ENCODE results near the gene EEA1.
A peak's percentile ranks its signal among the peaks of the same experiment; 100 is the strongest.

EEA1 gene

DNA sequence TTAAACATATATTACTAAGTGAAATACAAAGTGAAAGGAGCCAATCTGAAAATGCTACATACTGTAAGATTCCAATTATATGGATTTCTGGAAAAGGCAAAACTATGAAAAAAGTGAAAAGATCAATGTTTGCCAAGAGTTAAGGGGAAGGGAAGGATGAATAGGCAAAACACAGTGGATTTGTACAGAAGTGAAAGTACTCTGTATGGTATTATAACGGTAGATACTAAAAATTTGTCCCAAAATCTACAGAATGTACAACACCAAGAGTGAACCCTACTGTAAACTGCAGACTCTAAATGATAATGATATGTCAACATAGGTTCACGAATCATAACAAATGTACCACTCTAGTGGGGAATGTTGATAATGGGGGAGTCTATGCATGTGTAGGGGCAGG lies 17.8 kb downstream of the EEA1 start:
- H3K4me3 ChIP-seq (ENCODE audit: low read depth, low read length): no peak overlapping the region
- TF ChIP-seq, protein P1, sequence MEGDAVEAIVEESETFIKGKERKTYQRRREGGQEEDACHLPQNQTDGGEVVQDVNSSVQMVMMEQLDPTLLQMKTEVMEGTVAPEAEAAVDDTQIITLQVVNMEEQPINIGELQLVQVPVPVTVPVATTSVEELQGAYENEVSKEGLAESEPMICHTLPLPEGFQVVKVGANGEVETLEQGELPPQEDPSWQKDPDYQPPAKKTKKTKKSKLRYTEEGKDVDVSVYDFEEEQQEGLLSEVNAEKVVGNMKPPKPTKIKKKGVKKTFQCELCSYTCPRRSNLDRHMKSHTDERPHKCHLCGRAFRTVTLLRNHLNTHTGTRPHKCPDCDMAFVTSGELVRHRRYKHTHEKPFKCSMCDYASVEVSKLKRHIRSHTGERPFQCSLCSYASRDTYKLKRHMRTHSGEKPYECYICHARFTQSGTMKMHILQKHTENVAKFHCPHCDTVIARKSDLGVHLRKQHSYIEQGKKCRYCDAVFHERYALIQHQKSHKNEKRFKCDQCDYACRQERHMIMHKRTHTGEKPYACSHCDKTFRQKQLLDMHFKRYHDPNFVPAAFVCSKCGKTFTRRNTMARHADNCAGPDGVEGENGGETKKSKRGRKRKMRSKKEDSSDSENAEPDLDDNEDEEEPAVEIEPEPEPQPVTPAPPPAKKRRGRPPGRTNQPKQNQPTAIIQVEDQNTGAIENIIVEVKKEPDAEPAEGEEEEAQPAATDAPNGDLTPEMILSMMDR (IDR thresholded peaks at IDR 0.05; ENCODE audit: low read depth, low read length): no peak

DNA sequence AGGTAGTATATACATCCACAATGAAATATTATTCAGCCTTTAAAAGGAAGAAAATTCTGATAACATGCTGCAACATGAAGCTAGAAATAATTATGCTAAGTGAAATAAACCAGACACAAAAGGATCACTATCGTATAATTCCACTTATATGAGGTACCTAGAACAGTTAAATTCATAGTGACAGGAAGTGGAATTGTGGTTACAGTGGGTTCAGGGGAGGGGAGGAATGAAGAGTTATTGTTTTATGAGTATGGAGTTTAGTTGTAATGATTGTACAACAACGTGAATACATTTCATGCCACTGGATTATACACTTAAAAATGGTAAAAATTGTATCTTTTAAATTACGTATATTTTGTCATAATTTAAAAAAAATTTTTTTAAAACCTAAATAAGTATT lies 21.0 kb downstream of the EEA1 start:
- TF ChIP-seq, protein P1 (IDR thresholded peaks at IDR 0.05; ENCODE audit: low read depth, low read length): no peak
- no peak overlapping the region for H3K4me3 ChIP-seq (ENCODE audit: low read depth, low read length)

DNA sequence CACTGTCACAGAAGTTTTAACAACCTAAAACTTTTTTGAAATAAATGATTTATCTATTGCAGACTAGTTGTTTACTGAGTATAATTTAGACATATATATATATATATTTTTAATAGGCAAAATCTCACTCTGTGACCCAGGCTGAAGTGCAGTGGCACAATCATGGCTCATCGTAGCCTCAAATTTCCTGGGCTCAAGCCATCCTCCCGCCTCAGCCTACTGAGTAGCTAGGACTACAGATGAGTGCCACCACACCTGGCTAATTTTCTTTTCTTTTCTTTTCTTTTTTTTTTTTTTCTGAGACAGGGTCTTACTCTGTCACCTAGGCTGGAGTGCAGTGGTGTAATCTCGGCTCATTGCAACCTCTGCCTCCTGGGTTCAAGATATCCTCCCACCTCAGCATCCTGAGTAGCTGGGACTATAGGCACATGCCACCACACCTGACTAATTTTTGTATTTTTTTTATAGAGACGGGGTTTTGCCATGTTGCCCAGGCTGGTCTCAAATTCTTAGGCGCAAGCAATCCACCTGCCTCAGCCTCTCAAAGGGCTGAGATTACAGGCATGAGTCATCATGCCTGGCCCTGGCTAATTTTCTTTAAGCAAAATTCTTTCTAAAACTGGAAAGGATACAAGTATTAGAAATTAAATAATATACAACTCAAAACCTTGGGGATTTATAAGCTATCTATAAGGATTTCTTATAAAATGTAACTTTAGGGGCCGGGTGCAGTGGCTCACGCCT lies 23.1 kb downstream of the EEA1 start:
- no peak overlapping the region for H3K4me3 ChIP-seq (ENCODE audit: low read depth, low read length)
- TF ChIP-seq, protein P1 (IDR thresholded peaks at IDR 0.05; ENCODE audit: low read depth, low read length): no peak

DNA sequence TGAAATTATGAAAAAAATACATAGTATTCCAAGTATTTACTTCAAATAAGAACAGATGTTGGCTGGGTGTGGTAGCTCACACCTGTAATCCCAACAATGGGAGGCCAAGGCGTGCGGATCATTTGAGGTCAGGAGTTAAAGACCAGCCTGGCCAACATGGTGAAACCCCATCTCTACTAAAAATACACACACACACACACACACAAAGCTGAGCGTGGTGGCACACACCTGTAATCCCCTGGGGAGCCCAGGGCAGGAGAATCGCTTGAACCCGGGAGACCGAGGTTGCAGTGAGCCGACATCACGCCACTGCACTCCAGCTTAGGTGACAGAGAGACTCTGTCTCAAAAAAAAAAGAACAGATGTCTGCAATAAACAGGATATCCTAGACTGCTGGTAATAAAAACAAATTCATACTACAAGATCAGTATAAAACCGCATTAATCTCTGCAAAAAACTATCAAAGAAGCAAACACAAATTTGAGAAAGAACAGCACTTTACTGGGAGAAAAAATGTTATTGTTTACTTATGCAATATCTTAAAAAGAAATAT lies 23.8 kb downstream of the EEA1 start:
- TF ChIP-seq, protein P1 (IDR thresholded peaks at IDR 0.05; ENCODE audit: low read depth, low read length): no peak

DNA sequence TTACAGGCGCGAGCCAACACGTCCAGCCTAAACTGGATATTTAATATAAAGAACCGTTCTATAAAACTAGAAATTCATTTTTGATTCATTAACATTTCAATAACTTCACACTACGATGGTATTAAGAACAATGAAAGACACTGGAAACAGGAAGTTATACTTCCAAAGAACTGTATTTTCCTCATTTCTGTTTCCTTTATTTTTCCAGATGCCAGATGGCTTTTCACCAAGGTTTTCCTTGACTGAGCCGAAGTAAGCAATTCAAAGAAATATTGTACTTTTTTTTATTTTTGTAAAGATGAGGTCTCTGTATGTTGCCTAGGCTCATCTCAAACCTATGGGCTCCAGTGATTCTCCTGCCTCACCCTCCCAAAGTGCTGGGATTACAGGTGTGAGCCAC lies 28.2 kb downstream of the EEA1 start:
- TF ChIP-seq, protein P1 (IDR thresholded peaks at IDR 0.05; ENCODE audit: low read depth, low read length): no peak
- no peak overlapping the region for H3K4me3 ChIP-seq (ENCODE audit: low read depth, low read length)

More for the DNA sequence above, 23.8 kb downstream of the EEA1 start:
- no peak overlapping the region for H3K4me3 ChIP-seq (ENCODE audit: low read depth, low read length)

DNA sequence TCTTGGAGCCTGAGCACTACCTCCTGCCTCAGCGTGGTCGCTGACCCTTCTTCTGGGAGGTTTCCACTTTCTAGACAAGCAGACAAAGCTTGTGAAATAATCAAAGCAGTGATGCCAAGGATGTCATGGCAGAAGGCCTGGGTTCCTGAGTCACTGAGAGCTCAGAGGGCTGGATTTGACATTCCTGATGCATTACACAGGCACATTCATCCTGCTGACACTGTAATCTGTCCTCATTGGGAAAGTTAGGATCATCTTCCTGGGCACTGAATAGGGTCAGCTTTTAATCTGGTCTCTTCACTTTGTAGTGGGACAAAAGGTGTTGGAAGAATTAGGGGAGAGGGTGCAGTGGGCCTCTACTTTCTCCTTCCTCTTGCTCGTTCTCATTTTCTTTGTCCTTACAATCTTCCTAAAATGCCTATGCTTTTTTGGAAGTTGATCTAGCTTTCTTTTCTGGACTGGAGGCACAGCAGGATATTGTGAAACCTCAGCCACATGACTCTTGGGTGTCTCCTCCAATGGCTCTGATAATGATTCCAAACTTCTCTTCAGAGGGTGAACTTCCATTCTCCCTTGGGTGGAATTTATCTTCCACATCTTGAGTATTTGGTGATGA lies 29.6 kb downstream of the EEA1 start:
- peak overlapping the region; percentile 33 for H3K4me3 ChIP-seq (ENCODE audit: low read depth, low read length)
- TF ChIP-seq, protein P1 (IDR thresholded peaks at IDR 0.05; ENCODE audit: low read depth, low read length): no peak

DNA sequence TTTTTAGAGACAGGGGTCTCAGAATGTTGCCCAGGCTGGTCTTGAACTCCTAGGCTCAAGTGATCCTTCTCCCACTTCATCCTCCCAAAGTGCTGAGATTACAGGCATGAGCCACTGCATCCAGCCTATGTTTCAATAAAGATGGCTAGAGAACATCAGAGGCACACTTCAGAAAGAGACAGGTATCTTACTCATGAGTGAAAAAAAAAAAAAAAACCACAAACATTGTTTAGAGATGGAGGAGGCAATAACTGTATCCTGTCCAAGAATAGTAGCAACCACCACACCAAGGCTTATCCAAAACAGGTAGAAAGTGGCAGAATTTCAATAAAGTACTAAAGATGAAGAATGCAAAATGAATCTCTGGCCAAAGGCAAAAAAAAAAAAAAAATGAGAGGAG lies 30.3 kb downstream of the EEA1 start:
- TF ChIP-seq, protein P1 (IDR thresholded peaks at IDR 0.05; ENCODE audit: low read depth, low read length): no peak
- no peak overlapping the region for H3K4me3 ChIP-seq (ENCODE audit: low read depth, low read length)
